HFF-Myc (cell line): Measurements from ENCODE around the gene C2orf92.
A peak's percentile ranks its signal among the peaks of the same experiment; 100 is the strongest.

ENCODE experiments used
- DNase-seq: peaks from one replicate; pipeline ENCODE4 v3.0.0-alpha.2; 2011; ENCODE audit warnings: low read depth; ENCODE audit errors: extremely low read depth
- H3K4me3 ChIP-seq: replicated peaks from 2 replicates; pipeline ENCODE4 v1.5.1; 2011; ENCODE audit warnings: low read depth, mild to moderate bottlenecking, control low read depth, low read length
- TF ChIP-seq, protein P1 (sequence below): IDR thresholded peaks from 2 replicates; pipeline ENCODE4 v1.5.1; 2012; ENCODE audit warnings: mild to moderate bottlenecking, low read depth, low read length, control low read depth; ENCODE audit errors: missing control alignments

The C2orf92 gene

GRCh38 chr2:97738179-97739019, 68.9 kb downstream of the C2orf92 start:
- DNase-seq = no peak
- no peak overlapping the region for H3K4me3 ChIP-seq
- TF ChIP-seq, protein P1, sequence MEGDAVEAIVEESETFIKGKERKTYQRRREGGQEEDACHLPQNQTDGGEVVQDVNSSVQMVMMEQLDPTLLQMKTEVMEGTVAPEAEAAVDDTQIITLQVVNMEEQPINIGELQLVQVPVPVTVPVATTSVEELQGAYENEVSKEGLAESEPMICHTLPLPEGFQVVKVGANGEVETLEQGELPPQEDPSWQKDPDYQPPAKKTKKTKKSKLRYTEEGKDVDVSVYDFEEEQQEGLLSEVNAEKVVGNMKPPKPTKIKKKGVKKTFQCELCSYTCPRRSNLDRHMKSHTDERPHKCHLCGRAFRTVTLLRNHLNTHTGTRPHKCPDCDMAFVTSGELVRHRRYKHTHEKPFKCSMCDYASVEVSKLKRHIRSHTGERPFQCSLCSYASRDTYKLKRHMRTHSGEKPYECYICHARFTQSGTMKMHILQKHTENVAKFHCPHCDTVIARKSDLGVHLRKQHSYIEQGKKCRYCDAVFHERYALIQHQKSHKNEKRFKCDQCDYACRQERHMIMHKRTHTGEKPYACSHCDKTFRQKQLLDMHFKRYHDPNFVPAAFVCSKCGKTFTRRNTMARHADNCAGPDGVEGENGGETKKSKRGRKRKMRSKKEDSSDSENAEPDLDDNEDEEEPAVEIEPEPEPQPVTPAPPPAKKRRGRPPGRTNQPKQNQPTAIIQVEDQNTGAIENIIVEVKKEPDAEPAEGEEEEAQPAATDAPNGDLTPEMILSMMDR = no peak

DNA sequence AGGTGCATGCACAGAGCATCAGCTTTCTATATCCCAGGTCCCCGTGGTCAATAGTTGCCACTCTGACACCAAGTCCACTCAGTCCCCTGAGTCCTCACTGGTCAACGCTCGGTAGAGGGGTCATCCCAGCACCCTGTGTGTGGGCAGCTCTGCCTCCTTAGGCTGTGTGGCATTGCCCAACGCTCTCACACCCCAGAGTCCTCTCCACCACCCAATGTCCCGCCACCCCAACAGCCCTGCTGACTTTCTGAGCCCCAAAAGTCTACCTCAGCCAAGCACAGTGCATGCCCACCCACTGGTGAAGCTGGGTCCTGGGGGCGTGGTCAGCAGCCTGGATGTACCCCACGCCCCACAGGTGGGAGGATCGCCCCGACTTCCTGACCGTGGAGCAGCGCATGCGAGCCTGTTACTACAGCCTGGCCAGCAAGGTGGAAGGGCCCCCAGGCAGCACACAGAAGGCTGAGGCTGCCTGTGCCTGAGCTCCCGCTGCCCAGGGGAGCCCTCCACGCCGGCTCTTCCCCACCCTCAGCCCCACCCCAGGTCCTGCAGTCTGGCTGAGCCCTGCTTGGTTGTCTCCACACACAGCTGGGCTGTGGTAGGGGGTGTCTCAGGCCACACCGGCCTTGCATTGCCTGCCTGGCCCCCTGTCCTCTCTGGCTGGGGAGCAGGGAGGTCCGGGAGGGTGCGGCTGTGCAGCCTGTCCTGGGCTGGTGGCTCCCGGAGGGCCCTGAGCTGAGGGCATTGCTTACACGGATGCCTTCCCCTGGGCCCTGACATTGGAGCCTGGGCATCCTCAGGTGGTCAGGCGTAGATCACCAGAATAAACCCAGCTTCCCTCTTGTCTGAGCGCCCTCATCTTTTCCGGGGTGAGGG, 69.7 kb downstream of the C2orf92 start:
- no peak overlapping the region for H3K4me3 ChIP-seq
- no peak for DNase-seq
- TF ChIP-seq, protein P1 = no peak

GRCh38 chr2:97739893-97740245, 70.4 kb downstream of the C2orf92 start:
- DNase-seq = no peak
- TF ChIP-seq, protein P1 = no peak
- H3K4me3 ChIP-seq = no peak overlapping the region

DNA sequence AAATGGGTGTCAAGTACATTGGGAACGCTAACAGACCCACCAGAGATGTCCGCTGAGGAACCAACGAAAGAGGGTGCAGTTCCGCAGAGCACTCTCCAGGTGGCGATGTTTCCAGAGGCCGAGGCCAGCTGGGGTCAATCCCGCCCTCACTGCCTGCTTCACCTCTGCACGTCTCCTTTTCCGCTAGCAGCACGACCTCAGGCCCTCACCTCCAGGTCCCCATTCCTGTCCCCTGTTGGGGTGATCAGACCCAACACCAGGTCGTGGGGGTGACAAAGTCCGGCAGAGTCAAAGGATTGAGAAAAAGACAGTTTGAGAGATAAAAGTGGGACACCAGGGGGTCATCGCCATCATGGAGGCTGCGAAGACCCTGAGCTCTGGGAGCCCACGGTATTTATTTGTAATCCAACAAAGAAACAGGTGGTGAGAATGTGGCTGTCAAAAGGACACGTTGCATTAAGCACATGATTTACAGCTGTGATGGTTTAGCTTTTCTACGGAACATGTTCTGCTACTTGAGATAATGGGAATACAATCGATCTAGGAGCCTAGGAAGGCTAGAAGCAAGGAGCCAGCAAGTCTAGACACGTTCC, 71.2 kb downstream of the C2orf92 start:
- no peak for DNase-seq
- no peak overlapping the region for H3K4me3 ChIP-seq

GRCh38 chr2:97741251-97741650, 71.7 kb downstream of the C2orf92 start:
- TF ChIP-seq, protein P1 = no peak
- H3K4me3 ChIP-seq = no peak overlapping the region
- DNase-seq = no peak

More for the DNA sequence above, 71.2 kb downstream of the C2orf92 start:
- TF ChIP-seq, protein P1 = peak; percentile 80

GRCh38 chr2:97741686-97742085, 72.2 kb downstream of the C2orf92 start:
- TF ChIP-seq, protein P1 = no peak
- no peak for DNase-seq
- no peak overlapping the region for H3K4me3 ChIP-seq
